COLO668 (cell line): Measurements from ENCODE around the gene NSRP1.
A peak's percentile ranks its signal among the peaks of the same experiment; 100 is the strongest.
"Not testable (repeated sequence)": the region's sequence is repeated elsewhere in the genome, so short reads cannot be mapped to it uniquely, and the experiment has no call there.

Experiments used
- DNase-seq: peaks from one replicate; lab custom pipeline; 2025; ENCODE audit not compliant: unreplicated experiment; lab: John Stamatoyannopoulos, UW

Gene NSRP1, protein sequence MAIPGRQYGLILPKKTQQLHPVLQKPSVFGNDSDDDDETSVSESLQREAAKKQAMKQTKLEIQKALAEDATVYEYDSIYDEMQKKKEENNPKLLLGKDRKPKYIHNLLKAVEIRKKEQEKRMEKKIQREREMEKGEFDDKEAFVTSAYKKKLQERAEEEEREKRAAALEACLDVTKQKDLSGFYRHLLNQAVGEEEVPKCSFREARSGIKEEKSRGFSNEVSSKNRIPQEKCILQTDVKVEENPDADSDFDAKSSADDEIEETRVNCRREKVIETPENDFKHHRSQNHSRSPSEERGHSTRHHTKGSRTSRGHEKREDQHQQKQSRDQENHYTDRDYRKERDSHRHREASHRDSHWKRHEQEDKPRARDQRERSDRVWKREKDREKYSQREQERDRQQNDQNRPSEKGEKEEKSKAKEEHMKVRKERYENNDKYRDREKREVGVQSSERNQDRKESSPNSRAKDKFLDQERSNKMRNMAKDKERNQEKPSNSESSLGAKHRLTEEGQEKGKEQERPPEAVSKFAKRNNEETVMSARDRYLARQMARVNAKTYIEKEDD

DNA sequence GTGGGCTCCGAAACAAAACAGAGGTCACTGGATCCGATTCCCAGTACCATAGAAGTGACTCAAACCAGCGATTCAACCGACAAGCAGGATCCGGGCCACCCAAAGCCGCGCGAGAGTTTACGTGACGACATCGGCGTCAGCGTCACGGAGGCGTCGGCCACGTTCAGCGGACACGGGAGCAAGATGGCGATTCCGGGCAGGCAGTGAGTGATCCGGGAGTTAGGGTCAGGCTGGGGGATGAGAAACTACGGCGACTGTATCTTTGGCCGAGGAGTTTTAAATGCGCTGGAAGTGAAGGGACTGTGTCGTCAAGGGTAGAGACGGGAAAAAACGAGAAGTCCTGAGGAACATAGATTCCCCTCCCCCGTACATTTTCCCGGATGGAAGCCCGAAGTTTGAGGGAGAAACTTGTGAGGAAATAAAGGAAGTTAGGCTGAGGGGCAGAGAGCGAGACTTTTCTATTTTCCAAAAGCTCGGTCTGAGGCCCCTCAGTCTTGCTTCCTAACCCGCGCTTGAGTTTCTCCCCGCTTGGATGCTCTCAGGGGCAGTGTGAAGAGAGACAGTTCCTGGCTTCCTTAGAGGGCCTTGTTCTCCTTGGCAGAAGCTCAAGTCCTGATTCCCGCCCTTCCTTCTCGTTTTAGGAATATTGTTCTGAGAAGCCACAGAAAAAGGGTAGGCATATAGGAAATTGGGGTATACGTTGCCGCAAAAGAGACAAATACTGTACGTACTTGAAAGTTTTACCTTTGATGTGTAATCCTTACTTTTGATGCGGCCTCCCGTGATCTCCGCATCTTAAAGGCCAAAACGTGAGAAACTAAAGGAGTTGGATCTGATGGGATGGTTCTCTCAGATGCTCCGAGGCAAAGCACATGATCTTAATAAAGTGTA, at the start of gene NSRP1:
Gene NSRP1, plus strand, starts transcription at position 156 of the 891 bp plus-strand sequence. Its CDS starts 28 bp downstream, at position 184.
- peak; percentile 89 for DNase-seq

DNA sequence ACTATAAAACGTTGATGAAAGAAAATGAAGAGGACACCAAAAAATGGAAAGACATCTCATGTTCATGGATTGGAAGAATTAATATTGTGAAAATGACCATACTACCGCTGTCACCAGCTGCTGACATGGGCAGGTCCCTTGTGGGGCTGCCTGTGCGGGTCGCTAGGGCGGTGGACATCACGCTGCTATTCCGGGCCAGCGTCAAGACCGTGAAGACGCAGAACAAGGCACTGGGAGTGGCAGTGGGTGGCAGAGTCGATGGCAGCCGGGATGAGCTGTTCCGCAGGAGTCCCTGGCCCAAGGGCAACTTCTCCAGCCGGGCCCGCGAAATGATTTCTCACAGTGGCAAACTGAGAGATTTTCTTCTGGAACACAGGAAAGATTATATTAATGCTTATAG, 48.2 kb upstream of the NSRP1 start:
- DNase-seq: no peak

DNA sequence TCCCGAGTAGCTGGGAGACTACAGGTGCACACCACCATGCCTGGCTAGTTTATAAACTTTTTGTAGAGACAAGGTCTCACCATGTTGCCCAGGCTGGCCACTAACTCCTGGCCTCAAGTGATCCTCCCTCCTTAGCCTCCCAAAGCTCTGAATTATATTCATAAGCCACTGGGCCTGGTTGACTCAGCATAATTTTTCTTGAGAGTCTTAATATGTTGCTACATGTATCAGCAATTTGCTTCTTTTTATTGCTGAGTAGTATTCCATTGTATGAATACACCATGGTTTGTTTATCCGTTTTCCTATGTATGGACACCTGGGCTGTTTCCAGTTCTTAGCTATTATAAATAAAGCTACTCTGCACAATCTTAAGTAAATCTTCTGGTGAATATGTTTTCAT, 42.4 kb upstream of the NSRP1 start:
- DNase-seq: no peak

DNA sequence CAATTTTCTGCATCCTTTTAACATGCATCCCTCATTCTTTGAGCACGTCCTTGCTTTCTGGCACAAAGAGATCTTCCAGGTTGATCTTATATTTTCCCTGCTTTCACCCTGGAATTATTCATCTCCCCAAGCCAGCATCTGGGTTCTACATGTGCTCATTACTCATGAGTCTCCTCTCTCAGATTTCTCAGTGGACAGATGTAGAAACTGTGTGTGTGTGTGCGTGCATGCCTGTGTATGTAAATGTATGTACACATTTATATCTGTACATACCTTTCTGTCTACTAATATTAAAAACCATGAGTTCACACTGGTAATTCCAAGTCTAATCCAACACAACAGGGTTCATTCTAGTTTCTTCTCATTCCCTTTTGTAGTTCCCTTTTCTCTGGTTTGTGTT, 41.9 kb upstream of the NSRP1 start:
- no peak for DNase-seq

DNA sequence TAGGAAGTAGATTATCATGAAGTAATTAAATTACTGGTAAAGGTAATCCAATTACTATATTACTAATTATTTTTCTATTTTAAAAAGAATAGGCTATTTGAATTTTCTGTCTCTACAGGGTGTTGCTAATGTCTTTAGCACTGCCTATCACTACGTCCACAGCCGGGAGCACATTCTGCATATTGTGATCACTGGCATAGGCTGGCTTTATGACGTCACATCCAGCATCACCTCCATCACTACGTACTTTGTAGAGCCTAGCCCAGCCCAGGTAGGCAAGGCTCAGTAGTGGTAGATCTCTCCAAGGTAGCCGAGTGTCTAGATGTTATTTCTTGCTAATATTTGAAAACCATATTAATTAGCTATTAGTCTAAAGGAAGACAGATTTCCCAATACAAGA, 33.8 kb upstream of the NSRP1 start:
- DNase-seq: no peak

DNA sequence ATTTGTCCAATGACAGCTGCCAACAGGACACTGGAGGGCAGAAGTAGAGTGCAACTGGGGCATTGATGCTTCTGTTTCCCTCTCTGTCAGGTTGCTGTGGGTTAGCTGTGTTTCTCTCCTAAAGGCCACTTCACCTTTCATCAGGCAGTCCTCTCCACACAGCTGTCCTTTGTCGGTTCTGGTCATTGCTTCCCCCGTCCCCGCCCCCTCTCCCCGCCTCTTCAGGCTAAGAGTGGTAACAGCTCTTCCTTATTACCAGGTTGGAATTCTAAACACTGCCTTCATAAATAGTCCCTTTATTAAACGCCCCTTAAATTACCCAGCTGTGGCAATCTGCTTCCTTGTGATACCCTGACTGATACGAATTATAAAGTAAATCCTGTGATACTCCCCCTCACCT, 31.8 kb upstream of the NSRP1 start:
- DNase-seq: no peak

DNA sequence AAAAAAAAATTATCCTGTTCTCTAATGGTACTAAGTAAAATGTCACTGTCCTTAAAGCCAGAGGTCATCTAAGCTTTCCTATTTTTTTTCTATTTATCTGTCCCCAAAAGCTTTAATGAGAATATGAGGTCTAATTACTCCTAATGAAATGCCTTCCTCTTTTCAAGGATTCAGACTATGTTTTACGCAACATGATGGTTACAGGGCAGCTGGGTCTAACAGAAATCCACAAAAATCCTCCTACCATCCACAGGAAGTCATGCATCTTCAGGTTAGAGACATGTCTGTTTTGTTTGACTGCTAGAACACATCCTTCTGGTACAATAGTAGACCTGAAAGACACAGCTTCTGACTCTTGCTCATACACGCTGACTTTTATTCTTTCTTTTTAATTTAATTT, 29.7 kb upstream of the NSRP1 start:
- DNase-seq: no peak

DNA sequence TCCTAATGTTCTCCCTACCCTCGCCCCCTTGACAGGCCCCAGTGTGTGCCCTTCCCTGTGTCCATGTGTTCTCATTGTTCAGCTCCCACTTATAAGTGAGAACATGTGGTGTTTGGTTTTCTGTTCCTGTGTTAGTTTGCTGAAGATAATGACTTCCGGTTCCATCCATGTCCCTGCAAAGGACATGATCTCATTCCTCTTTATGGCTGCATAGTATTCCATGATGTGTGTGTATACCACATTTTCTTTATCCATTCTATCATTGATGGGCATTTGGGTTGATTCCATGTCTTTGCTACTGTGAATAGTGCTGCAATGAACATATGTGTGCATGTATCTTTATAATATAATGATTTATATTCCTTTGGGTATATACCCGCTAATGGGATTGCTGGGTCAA, 29.2 kb upstream of the NSRP1 start:
- DNase-seq: not testable (repeated sequence)

DNA sequence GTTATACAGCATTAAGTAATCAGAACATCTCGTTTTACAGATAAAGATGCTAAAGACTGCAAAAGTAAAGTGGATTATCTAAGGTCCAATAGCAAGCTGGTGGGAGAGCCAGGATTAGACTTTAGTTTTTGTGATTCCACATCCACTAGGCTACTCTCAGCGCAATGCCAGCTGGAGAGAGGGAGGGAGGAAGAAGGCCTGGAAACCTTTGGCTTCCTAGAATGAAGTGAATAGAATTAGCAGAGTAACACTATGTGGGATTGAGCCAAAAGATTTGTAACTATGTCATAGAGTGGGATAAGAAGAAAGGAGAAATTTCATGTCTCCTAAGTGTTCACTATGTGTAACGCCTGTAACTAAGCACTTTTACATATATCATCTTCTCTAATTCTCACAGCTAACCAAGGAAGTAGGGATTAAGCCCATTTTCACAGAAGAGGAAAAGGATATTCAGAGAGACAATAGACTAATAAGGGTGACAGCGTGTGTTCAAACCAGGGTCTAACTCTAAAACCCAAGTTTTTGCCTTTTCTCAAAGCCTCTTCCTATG, 25.4 kb upstream of the NSRP1 start:
- no peak for DNase-seq

DNA sequence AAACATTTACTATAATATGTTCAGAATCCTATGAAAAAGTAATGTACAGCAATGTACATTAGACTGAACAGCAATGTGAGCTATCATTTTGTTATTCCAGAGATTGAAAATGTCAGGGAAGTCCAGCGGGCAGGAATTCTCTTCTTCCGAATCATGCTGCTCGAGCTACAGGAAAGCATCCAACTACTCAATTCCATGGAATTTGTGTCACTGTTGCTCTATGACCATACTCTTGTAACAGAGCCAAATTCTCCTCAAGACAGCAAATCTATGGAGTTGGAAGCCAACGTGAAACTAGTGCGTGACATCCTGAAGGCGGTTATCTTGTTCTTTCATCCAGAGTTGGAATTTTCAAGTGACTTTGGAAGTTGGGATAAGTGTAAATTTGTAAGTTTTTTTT, 24.8 kb upstream of the NSRP1 start:
- no peak for DNase-seq

DNA sequence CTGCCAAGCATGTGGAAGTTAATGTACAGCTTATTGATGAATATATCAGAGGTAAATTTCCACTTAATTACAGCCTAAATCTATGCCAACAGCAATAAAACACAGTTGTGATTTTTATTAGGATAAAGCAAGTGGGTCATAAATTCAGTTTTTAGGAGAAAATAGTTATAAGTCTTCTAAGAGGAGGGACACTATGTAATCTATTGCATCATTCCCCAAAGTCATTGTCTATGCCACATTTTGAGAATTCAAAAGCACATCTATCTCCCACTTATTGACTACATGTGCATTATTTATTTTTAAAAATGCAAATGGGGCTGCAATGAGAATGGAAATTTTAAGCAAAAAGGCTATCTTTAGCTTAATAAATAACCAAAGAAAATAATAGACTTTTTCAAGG, 23.7 kb upstream of the NSRP1 start:
- no peak for DNase-seq

DNA sequence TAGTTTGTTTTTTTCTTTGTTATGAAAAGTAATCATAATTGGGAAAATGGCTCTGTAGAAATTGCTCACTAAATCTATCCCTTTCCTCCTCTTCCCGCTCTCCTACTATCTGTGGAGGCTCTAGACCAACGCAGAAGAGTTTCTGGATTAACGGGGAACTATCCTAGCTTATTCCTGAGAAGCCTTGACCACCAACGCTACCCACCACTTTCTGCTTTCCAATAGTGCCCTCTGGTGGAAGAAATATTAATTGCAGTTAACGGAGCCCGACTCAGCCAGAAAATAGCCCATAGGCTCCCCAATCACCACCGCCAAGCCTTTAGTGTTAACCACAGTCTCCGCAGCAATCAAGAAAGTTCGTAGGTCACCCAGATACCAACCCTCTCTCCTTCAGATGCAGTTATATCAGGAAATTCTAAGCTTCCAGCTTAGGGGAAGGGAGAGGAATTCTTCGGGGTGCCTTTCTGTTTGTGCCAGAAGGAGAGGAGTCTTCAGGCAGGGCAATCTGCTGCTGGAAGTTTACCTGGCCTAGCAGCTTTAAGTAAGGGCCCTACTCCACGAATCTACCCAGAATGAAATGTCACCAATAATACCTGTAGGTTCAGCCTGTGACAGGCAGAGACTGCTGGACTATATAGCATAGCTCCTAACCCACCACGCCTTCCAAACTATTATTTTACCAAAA, 23.0 kb upstream of the NSRP1 start:
- peak; percentile 20 for DNase-seq

DNA sequence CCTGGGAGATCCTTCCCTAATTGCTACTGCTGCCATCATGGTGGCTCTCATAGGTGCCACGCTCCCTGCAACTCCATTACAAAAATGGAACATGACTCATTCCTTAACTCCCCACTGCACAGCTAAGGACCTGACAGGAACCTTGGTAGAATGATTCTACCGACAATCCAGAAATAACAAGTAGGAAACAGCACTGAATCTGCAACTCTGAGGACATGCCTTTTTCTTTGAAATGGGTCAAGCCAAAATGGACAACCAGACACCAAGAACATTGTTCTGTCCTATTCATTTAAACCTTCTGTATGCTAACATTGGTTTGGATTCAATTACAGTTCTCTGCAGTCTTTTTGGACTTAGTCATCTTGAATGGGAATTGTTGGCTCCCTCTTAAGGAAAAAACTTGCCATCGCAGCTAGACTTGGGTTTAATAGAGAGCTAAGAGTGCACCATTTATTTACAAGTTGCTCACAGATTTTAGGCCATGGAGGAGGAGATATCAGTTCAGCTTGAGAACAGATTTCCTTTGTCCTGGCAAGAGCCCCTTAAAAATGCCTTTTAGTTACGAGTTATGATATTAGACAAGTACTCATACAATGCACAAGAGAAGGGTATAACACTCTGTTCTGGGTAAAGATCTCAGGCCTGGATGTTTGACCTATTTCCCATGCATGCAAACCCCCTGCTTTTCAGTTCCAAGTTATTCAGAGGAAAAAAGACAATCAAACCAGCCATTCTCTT, 20.9 kb upstream of the NSRP1 start:
- no peak for DNase-seq

DNA sequence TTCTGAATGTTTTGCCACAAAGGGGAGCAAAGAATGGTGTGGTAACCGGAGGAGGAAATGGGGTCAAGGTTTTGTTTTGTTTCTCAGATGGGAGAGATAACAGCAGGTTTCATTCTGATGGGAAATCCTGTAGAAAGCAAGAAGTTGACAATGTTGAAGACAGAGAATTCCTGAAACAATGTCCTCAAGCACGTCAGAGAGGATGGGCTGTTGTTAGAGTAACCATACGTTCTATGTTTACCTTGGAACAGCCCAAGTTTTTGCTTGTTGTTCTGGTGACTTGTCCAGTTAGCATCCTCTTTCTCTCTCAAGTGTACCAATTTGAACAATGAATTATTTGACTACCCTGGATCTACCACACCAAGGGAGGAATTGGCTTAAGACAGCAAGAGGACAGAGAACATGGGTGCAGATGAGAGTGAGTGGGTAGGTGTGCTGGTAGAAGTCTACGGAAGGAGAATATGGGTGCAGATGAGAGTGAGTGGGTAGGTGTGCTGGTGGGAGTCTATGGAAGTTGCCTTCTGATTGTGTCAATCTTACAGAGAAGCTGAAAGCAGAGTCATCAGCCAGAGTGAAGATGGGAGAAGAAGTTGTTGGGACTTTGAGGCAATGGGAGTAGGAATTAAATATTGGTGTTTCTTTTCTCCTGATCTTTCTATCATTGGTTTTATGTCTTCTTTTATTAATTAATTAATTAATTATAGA, 14.8 kb upstream of the NSRP1 start:
- DNase-seq: no peak

DNA sequence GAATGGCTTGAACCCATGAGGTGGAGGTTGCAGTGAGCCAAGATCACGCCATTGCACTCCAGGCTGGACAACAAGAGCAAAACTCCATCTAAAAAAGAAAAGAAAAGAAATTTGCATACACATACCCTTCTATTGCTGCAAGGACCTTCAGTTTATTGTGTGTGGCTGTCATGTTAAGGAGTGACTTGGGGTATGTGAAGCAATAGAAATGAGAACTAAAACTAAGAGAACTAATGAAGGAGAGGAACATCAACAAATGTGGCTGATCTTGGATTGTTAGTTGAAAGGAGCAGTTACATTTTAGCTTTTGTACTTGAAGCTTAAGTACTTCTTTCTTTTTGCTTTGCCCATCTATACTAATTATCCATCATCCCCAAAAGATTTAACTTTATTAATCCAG, 12.7 kb upstream of the NSRP1 start:
- no peak for DNase-seq

DNA sequence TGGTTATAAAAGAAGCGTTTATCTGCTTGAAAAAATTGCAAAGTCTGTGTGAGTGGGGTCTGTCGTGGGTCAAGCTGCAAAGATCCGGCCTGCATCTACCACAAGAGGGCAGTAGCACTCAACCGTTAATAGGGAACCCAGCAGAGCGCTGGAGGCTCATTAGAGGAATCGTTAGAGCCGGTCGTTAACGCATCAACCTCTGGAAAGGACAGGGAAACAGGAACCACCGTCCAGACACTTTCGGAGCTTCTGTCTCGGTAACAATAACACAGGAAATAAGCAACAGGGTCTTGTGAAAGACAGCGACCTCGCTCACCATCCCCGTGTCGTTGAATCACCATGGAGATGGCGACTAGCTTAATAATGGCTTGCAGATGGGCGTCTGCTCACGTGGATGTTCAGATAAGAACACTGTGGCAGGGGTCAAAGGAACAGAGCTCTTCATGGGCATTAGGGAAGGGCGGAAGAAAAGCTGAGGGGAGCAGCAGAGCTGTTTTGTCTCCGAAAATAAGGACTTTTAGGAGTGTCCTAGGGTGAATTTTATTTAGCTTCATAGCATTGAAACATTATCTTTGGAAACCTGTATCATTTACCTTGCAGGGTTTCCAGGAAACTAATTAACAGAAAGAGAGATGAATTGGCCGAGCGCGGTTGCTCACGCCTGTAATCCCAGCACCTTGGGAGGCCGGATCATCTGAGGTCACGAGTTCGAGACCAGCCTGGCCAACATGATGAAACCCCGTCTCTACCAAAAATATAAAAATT, 11.9 kb upstream of the NSRP1 start:
- peak; percentile 66 for DNase-seq

DNA sequence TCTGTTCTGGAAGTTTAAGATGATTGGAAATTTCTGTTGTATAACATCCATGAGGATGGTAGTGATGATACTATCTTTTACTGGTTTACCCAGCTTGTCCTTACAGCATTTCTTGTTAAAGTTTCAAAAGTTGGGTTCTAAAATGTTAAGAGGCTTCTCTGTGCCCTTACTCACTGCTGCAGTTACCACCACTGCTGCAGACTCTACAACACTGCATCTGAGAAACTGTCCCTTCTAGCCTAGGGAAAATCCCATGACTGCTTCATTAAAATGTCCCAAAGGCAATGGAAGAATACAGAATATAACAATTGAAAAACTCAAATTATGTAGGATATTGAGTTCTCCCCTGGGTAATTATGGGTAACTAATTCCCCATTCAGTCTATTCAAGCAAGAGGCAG, 3.8 kb upstream of the NSRP1 start:
- no peak for DNase-seq

DNA sequence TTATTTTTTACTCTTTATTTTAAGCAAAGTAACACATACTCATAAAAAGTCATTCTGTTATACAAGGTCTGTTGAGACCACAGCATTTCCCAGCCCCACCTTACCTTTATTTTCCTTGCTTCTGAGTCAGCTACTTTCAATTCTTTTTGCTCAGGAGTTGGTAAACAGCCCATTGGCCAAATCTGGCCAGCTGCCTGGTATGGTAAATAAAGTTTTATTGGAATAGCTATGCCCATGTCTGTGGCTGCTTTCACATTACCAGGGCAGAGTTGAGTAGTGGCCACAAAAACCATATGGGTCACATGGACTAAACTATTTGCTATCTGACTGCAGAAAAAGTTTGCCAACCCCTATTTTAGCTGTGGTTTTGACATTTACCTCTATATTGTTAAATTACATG, 3.4 kb upstream of the NSRP1 start:
- DNase-seq: no peak

DNA sequence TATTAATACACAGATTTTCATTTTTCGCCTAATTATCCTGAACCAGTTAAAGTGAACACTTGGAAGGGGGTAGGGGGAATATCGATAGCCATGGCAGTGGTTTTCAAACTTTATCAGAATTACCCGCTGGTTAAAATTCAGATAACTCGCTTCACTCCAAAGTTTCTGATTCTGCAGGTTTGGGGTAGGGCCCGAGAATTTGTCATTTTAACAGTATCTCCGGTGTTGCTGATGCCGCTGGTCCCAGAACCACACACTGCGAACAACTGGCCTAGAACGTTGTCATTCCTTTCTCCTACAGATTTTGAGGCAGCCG, 313 bp upstream of the NSRP1 start:
- DNase-seq: no peak
